ENCODE measurements around the gene MLLT10.

Gene MLLT10

DNA sequence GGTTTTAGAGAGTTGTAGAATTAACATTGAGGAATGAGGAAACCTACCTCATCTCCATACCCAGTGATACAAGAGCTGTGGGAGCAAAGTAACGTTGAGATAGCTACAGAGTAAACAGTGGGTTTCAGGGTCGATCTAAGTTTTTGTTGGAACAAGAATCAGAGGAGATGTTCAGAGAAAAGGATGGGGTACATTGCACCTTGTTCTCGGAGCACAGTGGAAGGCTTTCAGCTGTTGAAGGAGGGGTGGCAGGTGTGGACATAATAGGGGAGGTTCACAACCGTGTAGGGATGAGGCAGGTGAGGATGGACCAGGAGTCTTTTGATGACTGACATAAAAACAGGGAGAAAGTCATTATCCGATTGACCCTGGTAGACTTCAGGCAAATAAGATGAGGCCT, 121.7 kb downstream of the MLLT10 start:
- H3K27me3 ChIP-seq (ENCODE audit: control insufficient read depth, insufficient read depth, low read length) = no peaks in the 10 kb centered on the region
- no peaks in the 10 kb centered on the region for H3K9me3 ChIP-seq (ENCODE audit: control insufficient read depth, low read length)
- H3K9ac ChIP-seq (ENCODE audit: low read length) = no peak overlapping the region
- no peaks in the 10 kb centered on the region for H3K4me1 ChIP-seq (ENCODE audit: control insufficient read depth, insufficient read depth, low read length)
- no peak overlapping the region for H3K4me3 ChIP-seq (ENCODE audit: low read length)
- H3K36me3 ChIP-seq (ENCODE audit: control insufficient read depth, insufficient read depth, low read length) = no peaks in the 10 kb centered on the region

DNA sequence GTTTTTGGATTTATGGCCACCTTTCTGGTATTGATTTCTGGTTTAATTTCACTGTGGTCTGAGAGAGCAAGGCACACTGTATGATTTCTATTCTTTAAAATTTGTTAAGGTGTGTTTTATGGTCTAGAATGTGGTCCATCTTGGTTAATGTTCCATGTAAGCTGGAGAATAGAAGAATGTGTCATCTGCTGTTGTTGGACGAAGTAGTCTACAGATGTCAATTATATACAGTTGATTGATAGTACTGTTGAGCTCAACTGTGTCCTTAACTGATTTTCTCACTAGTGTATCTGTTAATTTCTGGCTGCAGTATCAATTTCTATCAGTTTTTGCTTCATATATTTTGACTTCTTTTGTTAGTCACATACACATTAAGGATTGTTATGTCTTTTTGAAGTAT, 127.1 kb downstream of the MLLT10 start:
- H3K27me3 ChIP-seq (ENCODE audit: control insufficient read depth, insufficient read depth, low read length) = no peaks in the 10 kb centered on the region
- H3K9ac ChIP-seq (ENCODE audit: low read length) = no peak overlapping the region
- H3K9me3 ChIP-seq (ENCODE audit: control insufficient read depth, low read length) = no peaks in the 10 kb centered on the region
- H3K4me3 ChIP-seq (ENCODE audit: low read length) = no peak overlapping the region
- no peaks in the 10 kb centered on the region for H3K4me1 ChIP-seq (ENCODE audit: control insufficient read depth, insufficient read depth, low read length)
- H3K36me3 ChIP-seq (ENCODE audit: control insufficient read depth, insufficient read depth, low read length) = no peaks in the 10 kb centered on the region

DNA sequence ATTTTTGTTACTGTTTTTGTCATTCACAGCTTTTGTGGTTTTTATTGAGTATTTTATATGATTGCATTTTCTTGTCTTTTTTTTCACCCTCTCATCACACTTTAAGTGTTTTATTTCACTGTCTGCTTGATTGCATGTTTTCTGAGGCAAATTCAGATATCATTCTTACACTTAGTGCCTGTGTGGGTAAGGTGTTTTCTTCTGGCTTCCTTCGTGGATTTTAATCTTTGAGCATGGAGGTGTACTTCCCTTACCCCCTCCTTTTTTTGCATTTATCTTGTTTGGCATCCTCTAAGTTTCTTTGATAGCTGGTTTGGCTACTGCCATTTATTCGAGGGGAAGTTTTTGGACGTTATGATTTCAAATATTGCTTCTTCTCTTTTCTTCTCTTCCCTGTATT, 127.9 kb downstream of the MLLT10 start:
- Histone ChIP-seq H3K4me3 (ENCODE audit: low read length) (no peak overlapping the region), H3K27me3 (ENCODE audit: control insufficient read depth, insufficient read depth, low read length) (no peaks in the 10 kb centered on the region), H3K9me3 (ENCODE audit: control insufficient read depth, low read length) (no peaks in the 10 kb centered on the region), H3K36me3 (ENCODE audit: control insufficient read depth, insufficient read depth, low read length) (no peaks in the 10 kb centered on the region), H3K4me1 (ENCODE audit: control insufficient read depth, insufficient read depth, low read length) (no peaks in the 10 kb centered on the region), H3K9ac (ENCODE audit: low read length) (no peak overlapping the region)

DNA sequence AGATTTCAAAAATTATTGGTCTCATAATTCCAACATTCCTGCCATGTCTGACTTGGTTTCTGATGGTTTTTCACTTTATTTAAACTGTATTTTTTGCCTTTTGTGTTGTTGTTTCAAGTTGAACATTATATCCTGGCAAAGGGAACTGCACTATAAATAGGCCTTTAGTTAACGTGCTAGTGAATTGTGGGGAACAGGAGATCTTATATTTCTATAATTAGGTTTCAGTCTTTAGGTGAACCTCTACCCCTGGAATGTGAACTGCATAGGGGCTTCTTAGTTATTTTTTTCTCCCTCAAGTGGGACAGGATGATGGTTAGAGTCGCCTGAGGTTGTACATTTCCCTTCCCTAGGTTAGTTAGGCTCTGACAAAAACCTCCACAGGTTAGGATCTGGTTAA, 128.6 kb downstream of the MLLT10 start:
- Histone ChIP-seq H3K36me3 (ENCODE audit: control insufficient read depth, insufficient read depth, low read length) (no peaks in the 10 kb centered on the region), H3K4me1 (ENCODE audit: control insufficient read depth, insufficient read depth, low read length) (no peaks in the 10 kb centered on the region), H3K9me3 (ENCODE audit: control insufficient read depth, low read length) (no peaks in the 10 kb centered on the region), H3K4me3 (ENCODE audit: low read length) (no peak overlapping the region), H3K9ac (ENCODE audit: low read length) (no peak overlapping the region), H3K27me3 (ENCODE audit: control insufficient read depth, insufficient read depth, low read length) (no peaks in the 10 kb centered on the region)

DNA sequence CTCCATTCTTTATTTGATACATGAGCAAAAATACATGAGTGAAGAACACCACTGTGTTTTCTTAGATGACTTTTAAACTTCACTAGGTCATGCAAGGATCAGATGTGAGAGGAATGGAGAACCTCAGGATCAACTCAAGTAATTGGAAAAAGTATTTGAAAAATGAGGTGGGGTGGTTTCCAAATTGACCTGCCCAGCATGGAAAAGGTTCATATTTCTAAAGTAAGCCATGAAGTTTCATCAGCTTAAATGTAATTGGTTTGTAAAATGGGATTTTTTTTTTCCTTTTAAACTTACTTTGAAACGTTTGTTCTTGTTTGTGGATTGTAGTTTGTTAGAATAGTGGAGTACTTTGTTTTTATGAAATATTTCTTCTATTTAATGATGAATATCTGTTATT, 134.8 kb downstream of the MLLT10 start:
- no peaks in the 10 kb centered on the region for H3K36me3 ChIP-seq (ENCODE audit: control insufficient read depth, insufficient read depth, low read length)
- no peak overlapping the region for H3K9ac ChIP-seq (ENCODE audit: low read length)
- no peaks in the 10 kb centered on the region for H3K27me3 ChIP-seq (ENCODE audit: control insufficient read depth, insufficient read depth, low read length)
- no peaks in the 10 kb centered on the region for H3K9me3 ChIP-seq (ENCODE audit: control insufficient read depth, low read length)
- H3K4me1 ChIP-seq (ENCODE audit: control insufficient read depth, insufficient read depth, low read length) = no peaks in the 10 kb centered on the region
- H3K4me3 ChIP-seq (ENCODE audit: low read length) = no peak overlapping the region

DNA sequence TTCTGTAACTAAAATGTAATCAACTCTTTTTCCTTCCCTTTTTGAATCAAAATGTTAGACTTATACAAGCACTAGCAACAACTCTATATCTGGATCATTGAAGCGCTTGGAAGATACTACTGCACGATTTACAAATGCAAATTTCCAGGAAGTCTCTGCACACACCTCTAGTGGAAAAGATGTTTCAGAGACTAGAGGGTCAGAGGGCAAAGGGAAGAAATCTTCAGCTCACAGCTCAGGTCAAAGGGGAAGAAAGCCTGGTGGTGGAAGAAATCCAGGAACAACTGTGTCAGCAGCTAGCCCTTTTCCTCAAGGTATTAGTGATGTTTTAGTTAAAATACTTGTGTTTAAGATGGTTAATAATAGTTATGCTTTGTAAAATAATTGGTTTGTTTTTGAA, 136.4 kb downstream of the MLLT10 start:
- Histone ChIP-seq H3K9ac (ENCODE audit: low read length) (no peak overlapping the region), H3K36me3 (ENCODE audit: control insufficient read depth, insufficient read depth, low read length) (no peaks in the 10 kb centered on the region), H3K4me1 (ENCODE audit: control insufficient read depth, insufficient read depth, low read length) (no peaks in the 10 kb centered on the region), H3K27me3 (ENCODE audit: control insufficient read depth, insufficient read depth, low read length) (no peaks in the 10 kb centered on the region), H3K4me3 (ENCODE audit: low read length) (no peak overlapping the region), H3K9me3 (ENCODE audit: control insufficient read depth, low read length) (no peaks in the 10 kb centered on the region)

DNA sequence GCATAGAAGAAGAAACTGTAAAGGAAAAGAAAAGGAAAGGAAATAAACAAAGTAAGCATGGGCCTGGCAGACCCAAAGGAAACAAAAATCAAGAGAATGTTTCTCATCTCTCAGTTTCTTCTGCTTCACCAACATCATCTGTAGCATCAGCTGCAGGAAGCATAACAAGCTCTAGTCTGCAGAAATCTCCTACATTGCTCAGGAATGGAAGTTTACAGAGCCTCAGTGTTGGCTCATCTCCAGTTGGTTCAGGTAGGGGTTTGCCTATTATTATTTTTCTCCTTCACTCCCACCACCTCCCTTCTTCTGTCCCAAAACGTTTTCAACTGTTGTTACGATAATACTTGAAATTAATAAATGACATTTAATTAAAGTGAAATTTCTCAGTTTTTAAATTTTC, 139.6 kb downstream of the MLLT10 start:
- H3K9me3 ChIP-seq (ENCODE audit: control insufficient read depth, low read length) = no peaks in the 10 kb centered on the region
- H3K4me1 ChIP-seq (ENCODE audit: control insufficient read depth, insufficient read depth, low read length) = no peaks in the 10 kb centered on the region
- no peak overlapping the region for H3K4me3 ChIP-seq (ENCODE audit: low read length)
- H3K9ac ChIP-seq (ENCODE audit: low read length) = no peak overlapping the region
- H3K27me3 ChIP-seq (ENCODE audit: control insufficient read depth, insufficient read depth, low read length) = no peaks in the 10 kb centered on the region
- H3K36me3 ChIP-seq (ENCODE audit: control insufficient read depth, insufficient read depth, low read length) = no peaks in the 10 kb centered on the region

DNA sequence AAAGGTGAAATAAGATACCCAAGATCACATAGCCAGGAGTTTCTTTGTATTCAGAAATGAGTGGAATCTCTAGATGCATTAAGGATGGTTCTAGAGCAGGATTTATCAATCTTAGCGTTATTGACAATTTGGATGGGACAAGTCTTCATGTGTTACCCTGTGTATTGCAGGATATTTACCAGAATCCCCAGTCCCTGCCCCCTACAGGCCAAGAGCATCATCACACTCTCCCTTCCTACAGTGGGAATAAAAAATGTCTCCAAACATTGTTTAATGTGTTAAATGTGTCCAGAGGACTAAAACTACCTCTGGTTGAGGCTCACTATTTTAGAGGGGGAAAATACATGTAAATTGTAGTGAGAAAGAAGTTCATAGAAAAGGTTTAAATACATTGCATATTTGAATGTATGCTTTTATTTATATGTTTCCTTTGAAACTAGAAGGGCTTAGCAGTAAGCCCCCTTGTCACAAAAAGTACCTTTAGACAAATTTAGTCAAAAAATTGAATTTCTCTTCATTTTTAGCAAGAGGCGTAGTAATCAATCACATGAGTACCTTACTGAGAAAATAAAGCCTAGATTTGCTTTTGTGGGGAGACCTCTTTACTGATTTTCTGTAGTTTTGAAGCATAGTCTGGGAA, 141.2 kb downstream of the MLLT10 start:
- H3K9me3 ChIP-seq (ENCODE audit: control insufficient read depth, low read length) = no peaks in the 10 kb centered on the region
- no peaks in the 10 kb centered on the region for H3K4me1 ChIP-seq (ENCODE audit: control insufficient read depth, insufficient read depth, low read length)
- H3K4me3 ChIP-seq (ENCODE audit: low read length) = no peak overlapping the region
- no peaks in the 10 kb centered on the region for H3K36me3 ChIP-seq (ENCODE audit: control insufficient read depth, insufficient read depth, low read length)
- no peaks in the 10 kb centered on the region for H3K27me3 ChIP-seq (ENCODE audit: control insufficient read depth, insufficient read depth, low read length)
- H3K9ac ChIP-seq (ENCODE audit: low read length) = no peak overlapping the region

DNA sequence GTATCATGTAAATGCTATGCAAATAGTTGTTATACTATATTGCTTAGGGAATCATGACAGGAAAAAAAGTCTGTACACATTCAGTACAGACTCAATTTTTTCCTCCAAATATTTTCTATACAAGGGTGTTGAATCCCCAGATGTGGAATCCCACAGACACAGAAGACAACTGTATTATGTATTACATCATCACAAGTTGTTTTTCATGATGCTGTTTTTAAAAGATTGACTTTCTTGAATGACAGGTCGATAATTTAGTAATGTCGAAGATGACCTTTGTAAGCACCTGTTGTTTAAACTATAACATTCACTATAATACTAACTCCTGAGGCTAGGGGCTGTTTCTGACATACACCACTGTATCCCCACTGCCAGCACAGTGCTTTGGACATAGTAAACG, 143.5 kb downstream of the MLLT10 start:
- Histone ChIP-seq H3K36me3 (ENCODE audit: control insufficient read depth, insufficient read depth, low read length) (no peaks in the 10 kb centered on the region), H3K4me1 (ENCODE audit: control insufficient read depth, insufficient read depth, low read length) (no peaks in the 10 kb centered on the region), H3K27me3 (ENCODE audit: control insufficient read depth, insufficient read depth, low read length) (no peaks in the 10 kb centered on the region), H3K9ac (ENCODE audit: low read length) (no peak overlapping the region), H3K9me3 (ENCODE audit: control insufficient read depth, low read length) (no peaks in the 10 kb centered on the region), H3K4me3 (ENCODE audit: low read length) (no peak overlapping the region)

DNA sequence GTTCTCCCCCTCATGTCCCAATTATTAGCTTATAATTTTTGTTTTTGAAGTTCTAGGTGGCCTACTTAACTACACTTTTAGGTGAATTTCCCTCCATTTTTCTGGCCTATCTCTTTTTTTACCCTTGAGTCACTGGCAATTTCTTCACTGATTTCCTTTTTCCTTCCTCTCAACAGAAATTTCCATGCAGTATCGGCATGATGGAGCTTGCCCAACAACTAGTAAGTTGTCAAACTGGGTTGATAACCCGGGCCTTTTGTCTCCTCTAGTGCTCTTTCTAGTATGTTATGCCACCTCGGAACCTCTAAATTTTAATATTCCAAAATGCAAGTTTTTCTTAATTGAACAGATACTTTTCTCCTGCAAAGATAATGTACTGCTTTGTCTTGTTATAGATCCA, 147.1 kb downstream of the MLLT10 start:
- H3K9me3 ChIP-seq (ENCODE audit: control insufficient read depth, low read length) = no peaks in the 10 kb centered on the region
- no peak overlapping the region for H3K9ac ChIP-seq (ENCODE audit: low read length)
- H3K27me3 ChIP-seq (ENCODE audit: control insufficient read depth, insufficient read depth, low read length) = no peaks in the 10 kb centered on the region
- H3K4me1 ChIP-seq (ENCODE audit: control insufficient read depth, insufficient read depth, low read length) = no peaks in the 10 kb centered on the region
- no peaks in the 10 kb centered on the region for H3K36me3 ChIP-seq (ENCODE audit: control insufficient read depth, insufficient read depth, low read length)
- H3K4me3 ChIP-seq (ENCODE audit: low read length) = no peak overlapping the region

DNA sequence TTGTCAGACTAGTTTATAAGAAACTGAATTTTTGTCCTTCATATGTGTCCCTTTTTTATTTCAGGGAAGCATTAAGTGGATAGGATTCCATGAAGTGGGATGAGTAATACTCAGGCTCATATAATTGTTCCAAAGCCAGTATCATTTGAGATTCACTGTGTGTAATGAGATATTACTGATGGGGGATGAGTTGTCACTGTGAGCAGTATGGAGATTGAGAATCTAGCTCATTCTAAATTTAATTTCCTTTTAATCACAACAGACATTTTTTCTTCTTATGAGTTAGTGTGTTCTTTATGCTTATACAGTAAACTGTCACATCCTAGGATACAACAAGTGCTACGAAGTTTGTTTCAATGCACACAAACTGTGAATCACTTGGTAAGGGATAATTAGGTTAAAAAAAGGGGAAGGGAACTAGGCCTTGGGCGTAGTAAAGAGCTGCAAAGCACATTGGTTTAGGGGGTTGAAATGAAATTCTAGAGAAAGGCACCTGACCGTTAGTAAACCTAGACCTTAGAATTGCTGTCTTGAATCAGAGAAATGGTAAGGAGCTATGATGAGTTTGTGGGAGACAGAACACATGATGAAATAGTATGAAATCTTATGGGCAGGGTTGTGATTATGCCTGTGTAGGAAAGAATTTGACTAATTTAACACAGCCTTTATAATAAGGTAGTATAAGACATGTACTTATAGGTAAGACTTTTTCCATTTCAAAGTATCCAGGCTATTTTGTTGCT, 153.4 kb downstream of the MLLT10 start:
- Histone ChIP-seq H3K4me1 (ENCODE audit: control insufficient read depth, insufficient read depth, low read length) (no peaks in the 10 kb centered on the region), H3K9ac (ENCODE audit: low read length) (no peak overlapping the region), H3K27me3 (ENCODE audit: control insufficient read depth, insufficient read depth, low read length) (no peaks in the 10 kb centered on the region), H3K36me3 (ENCODE audit: control insufficient read depth, insufficient read depth, low read length) (no peaks in the 10 kb centered on the region), H3K9me3 (ENCODE audit: control insufficient read depth, low read length) (no peaks in the 10 kb centered on the region), H3K4me3 (ENCODE audit: low read length) (no peak overlapping the region)

DNA sequence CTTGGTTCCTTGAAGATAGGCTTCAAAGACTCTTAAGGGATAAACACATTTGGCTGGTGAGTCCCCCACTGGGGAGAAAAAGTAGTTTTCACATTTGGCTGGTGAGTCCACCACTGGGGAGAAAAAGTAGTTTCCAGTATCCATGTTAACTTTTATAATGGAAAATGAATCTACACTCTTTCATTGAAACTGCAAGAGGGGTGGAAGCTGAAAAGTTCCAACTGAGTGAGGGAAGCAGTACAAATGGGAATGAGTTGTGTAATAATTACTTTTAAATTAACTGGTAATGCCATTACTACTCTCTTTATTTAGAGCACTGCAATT, 153.9 kb downstream of the MLLT10 start:
- no peaks in the 10 kb centered on the region for H3K36me3 ChIP-seq (ENCODE audit: control insufficient read depth, insufficient read depth, low read length)
- H3K9ac ChIP-seq (ENCODE audit: low read length) = no peak overlapping the region
- no peaks in the 10 kb centered on the region for H3K9me3 ChIP-seq (ENCODE audit: control insufficient read depth, low read length)
- H3K4me1 ChIP-seq (ENCODE audit: control insufficient read depth, insufficient read depth, low read length) = no peaks in the 10 kb centered on the region
- no peaks in the 10 kb centered on the region for H3K27me3 ChIP-seq (ENCODE audit: control insufficient read depth, insufficient read depth, low read length)
- no peak overlapping the region for H3K4me3 ChIP-seq (ENCODE audit: low read length)

DNA sequence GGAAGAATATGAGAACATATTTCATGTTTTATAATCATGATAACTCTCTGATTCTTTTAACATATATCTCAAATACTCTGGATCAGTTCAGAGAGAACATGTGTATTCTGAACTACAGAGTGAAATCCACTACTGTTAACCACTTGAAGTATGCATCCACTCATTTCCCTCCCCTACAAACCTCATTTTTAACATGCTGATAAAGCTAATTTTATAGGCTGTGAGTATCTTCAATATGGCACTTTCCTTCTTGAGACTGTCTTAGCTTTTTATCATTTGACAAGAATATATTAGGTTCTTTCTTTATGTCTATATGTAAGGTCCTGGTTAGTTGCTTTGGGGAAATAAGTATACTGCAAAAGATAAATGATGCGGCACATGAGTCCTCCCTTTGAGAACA, 154.8 kb downstream of the MLLT10 start:
- no peaks in the 10 kb centered on the region for H3K9me3 ChIP-seq (ENCODE audit: control insufficient read depth, low read length)
- no peaks in the 10 kb centered on the region for H3K27me3 ChIP-seq (ENCODE audit: control insufficient read depth, insufficient read depth, low read length)
- no peak overlapping the region for H3K9ac ChIP-seq (ENCODE audit: low read length)
- no peak overlapping the region for H3K4me3 ChIP-seq (ENCODE audit: low read length)
- no peaks in the 10 kb centered on the region for H3K36me3 ChIP-seq (ENCODE audit: control insufficient read depth, insufficient read depth, low read length)
- no peaks in the 10 kb centered on the region for H3K4me1 ChIP-seq (ENCODE audit: control insufficient read depth, insufficient read depth, low read length)
